Measurements from ENCODE around the gene DNTT.

DNA sequence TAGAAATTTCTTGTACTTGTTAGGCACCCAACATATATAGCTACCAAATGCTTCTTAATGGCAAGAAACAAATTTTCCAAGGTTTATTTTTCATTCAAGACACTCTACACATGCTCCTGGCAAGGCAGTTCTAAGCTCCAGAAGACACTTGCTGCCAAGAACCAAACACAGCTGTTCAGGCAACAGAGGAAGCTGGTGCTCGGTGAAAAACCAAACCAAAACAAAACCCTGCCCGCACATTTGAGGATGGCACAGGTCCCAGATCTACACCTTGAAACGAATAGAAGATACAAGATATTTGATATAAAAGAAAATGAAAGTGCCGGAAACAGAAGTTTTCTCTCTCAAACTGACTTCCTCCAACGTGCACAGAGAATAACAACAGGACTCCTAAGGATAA lies 4.9 kb upstream of the DNTT start:
- TF ChIP-seq FOXA1 (IDR thresholded peaks at IDR 0.05) (no peak), SUZ12 (IDR thresholded peaks at IDR 0.05) (no peak), L3MBTL2 (conservative IDR thresholded peaks at IDR 0.05) (no peak), LEF1 (IDR thresholded peaks at IDR 0.05; ENCODE audit: borderline replicate concordance) (no peak), ZNF384 (IDR thresholded peaks at IDR 0.05) (no peak), ARNT (IDR thresholded peaks at IDR 0.05) (no peak), BHLHE40 (IDR thresholded peaks at IDR 0.05; ENCODE audit: borderline replicate concordance) (no peak)

Data from HEK293T (cell line).